NCI-H748 (cell line): ENCODE data around the gene ZNF791.
"Not testable (repeated sequence)": the region's sequence is repeated elsewhere in the genome, so short reads cannot be mapped to it uniquely, and the experiment has no call there.

Experiments
- DNase-seq: peaks from one replicate; lab custom pipeline; 2025; ENCODE audit not compliant: unreplicated experiment; lab: John Stamatoyannopoulos, UW

The ZNF791 gene

GRCh38 chr19:12665671-12666264 is 55.0 kb downstream of the ZNF791 start:
- DNase-seq, result no peak

- DNase-seq, result peak; percentile 75
Measured at GRCh38 chr19:12666265-12667048, 55.7 kb downstream of the ZNF791 start, which contains the start of the genes MAN2B1 and WDR83. Gene MAN2B1 (minus strand): TSS chr19:12666742. CDS start chr19:12666701, 41 bp downstream. Gene WDR83 (plus strand): TSS chr19:12666807. CDS start chr19:12669791, 2,984 bp downstream.

- DNase-seq, result no peak
Measured at GRCh38 chr19:12667731-12668302, 57.1 kb downstream of the ZNF791 start.

GRCh38 chr19:12668346-12668745 is 57.6 kb downstream of the ZNF791 start:
- no peak for DNase-seq

- peak; percentile 41 for DNase-seq
Measured at GRCh38 chr19:12668932-12669269, 58.2 kb downstream of the ZNF791 start.

- peak; percentile 75 for DNase-seq
Measured at GRCh38 chr19:12669270-12670158, 58.8 kb downstream of the ZNF791 start.

- DNase-seq, result no peak
Measured at GRCh38 chr19:12670159-12670928, 59.6 kb downstream of the ZNF791 start.

GRCh38 chr19:12672744-12673143 is 62.0 kb downstream of the ZNF791 start:
- DNase-seq, result no peak

- DNase-seq, result no peak
Measured at GRCh38 chr19:12675399-12675798, 64.7 kb downstream of the ZNF791 start.

- DNase-seq, result no peak
Measured at GRCh38 chr19:12675940-12676339, 65.2 kb downstream of the ZNF791 start.

GRCh38 chr19:12676384-12676792 is 65.7 kb downstream of the ZNF791 start:
- peak; percentile 58 for DNase-seq

GRCh38 chr19:12676928-12677327 is 66.2 kb downstream of the ZNF791 start:
- DNase-seq, result no peak

GRCh38 chr19:12678039-12678438 is 67.3 kb downstream of the ZNF791 start:
- DNase-seq, result not testable (repeated sequence)

GRCh38 chr19:12680034-12680433 is 69.3 kb downstream of the ZNF791 start:
- no peak for DNase-seq

GRCh38 chr19:12681074-12681987 is 70.6 kb downstream of the ZNF791 start, which contains the start of gene DHPS:
Gene DHPS (minus strand): TSS chr19:12681880. CDS start chr19:12681766, 114 bp downstream.
- DNase-seq, result peak; percentile 96
